Endodermal cell (in vitro differentiated cells): ENCODE data around the gene LDLRAD4. TPM values are rescaled to one million over a fixed set of nuclear protein-coding genes. Genes with fewer than 3 reads are reported as not detected.

Source experiments
- DNase-seq: peaks from one replicate; pipeline ENCODE4 v3.0.0-alpha.2; 2017
- H3K27ac ChIP-seq: 2 replicates; pipeline ENCODE4 v1.5.1; 2013; ENCODE audit warnings: mild to moderate bottlenecking, low read depth, low read length, moderate library complexity
- H3K27me3 ChIP-seq: 2 replicates; pipeline ENCODE4 v1.6.1; 2013; ENCODE audit warnings: mild to moderate bottlenecking, low read length, moderate library complexity; ENCODE audit not compliant: insufficient read depth, control insufficient read depth, poor library complexity, severe bottlenecking
- H3K36me3 ChIP-seq: 2 replicates; pipeline ENCODE4 v1.7.0; 2013; ENCODE audit warnings: mild to moderate bottlenecking, low read length, moderate library complexity; ENCODE audit not compliant: control insufficient read depth, insufficient read depth
- H3K4me1 ChIP-seq: one replicate; pipeline ENCODE4 v1.7.0; 2013; ENCODE audit warnings: low read length; ENCODE audit not compliant: control insufficient read depth, insufficient read depth
- H3K4me3 ChIP-seq: 2 replicates; pipeline ENCODE4 v1.5.1; 2013; ENCODE audit warnings: mild to moderate bottlenecking, low read length, moderate library complexity
- H3K9ac ChIP-seq: 2 replicates; pipeline ENCODE4 v1.6.1; 2013; ENCODE audit warnings: mild to moderate bottlenecking, low read length, moderate library complexity; ENCODE audit not compliant: poor library complexity, severe bottlenecking; ENCODE audit errors: extremely low read depth
- H3K9me3 ChIP-seq: 2 replicates; pipeline ENCODE4 v1.6.1; 2013; ENCODE audit warnings: mild to moderate bottlenecking, low read length, moderate library complexity; ENCODE audit not compliant: control insufficient read depth
- H3K27ac Mint-ChIP-seq: 2 replicates; pipeline ENCODE4 v1.8.0; 2020; ENCODE audit warnings: mixed read lengths
- H3K27me3 Mint-ChIP-seq: 2 replicates; pipeline ENCODE4 v1.8.0; 2021; ENCODE audit warnings: mild to moderate bottlenecking, mixed read lengths; ENCODE audit not compliant: insufficient read depth
- H3K36me3 Mint-ChIP-seq: 2 replicates; pipeline ENCODE4 v1.8.0; 2020; ENCODE audit warnings: low read depth, mixed read lengths
- H3K4me1 Mint-ChIP-seq: 2 replicates; pipeline ENCODE4 v1.8.0; 2020; ENCODE audit warnings: mixed read lengths
- H3K4me3 Mint-ChIP-seq: 2 replicates; pipeline ENCODE4 v1.8.0; 2020; ENCODE audit warnings: mild to moderate bottlenecking, moderate library complexity, mixed read lengths
- H3K9me3 Mint-ChIP-seq: 2 replicates; pipeline ENCODE4 v1.8.0; 2020; ENCODE audit warnings: mild to moderate bottlenecking, mixed read lengths
- CTCF ChIP-seq: fragments of 200-600 bp; sonication (generic); conservative IDR thresholded peaks from 2 replicates; pipeline ENCODE4 v1.5.0; 2021; ENCODE audit warnings: antibody characterized with exemption, mild to moderate bottlenecking
- WGBS, 2 experiments: methylation state at CpG; one replicate each; pipeline versions ENCODE4 v1.1.5 to v1.1.7; 2013; ENCODE audit warnings: missing lambda C conversion rate in 2 of 2, mixed read lengths in 1 of 2; ENCODE audit not compliant: insufficient coverage in 1 of 2, insufficient read length in 1 of 2; 5-methylcytosine and 5-hydroxymethylcytosine counted together
- total RNA-seq, 2 donors: library from RNA; stranded (reverse); fragmentation: NEBNext Ultra II Directional in 1 of 2; extraction: Animal tissue kit (Norgen Biotek cat#: 25700) in 1 of 2; gene quantifications; 2 replicates in 1 of 2; 3 replicates in 1 of 2; pipeline ENCODE4 v1.2.1, GENCODE V29; 2021

LDLRAD4 gene
- total RNA-seq, 2 donors from 2014 or later, result 14.9 to 15.1 TPM

GRCh38 chr18:13456736-13457271, 238.2 kb downstream of the LDLRAD4 start:
- peaks cover 22% of the 10 kb centered on the region for H3K4me1 Mint-ChIP-seq
- H3K9ac ChIP-seq, result no peak overlapping the region
- no peaks in the 10 kb centered on the region for H3K9me3 ChIP-seq
- H3K27me3 ChIP-seq, result peaks cover 28% of the 10 kb centered on the region
- no peak for TF ChIP-seq CTCF
- H3K4me3 ChIP-seq, result no peak overlapping the region
- H3K9me3 Mint-ChIP-seq, result peaks cover 3% of the 10 kb centered on the region
- H3K36me3 Mint-ChIP-seq, result peaks cover 2% of the 10 kb centered on the region
- H3K27ac ChIP-seq, result no peak overlapping the region
- H3K36me3 ChIP-seq, result no peaks in the 10 kb centered on the region
- no peak overlapping the region for H3K27ac Mint-ChIP-seq
- WGBS, 2 experiments, result 89 to 100% methylated on average over 1 to 3 of the region's 3 CpGs
- peaks cover 25% of the 10 kb centered on the region for H3K27me3 Mint-ChIP-seq
- DNase-seq, result no peak
- peaks cover 7% of the 10 kb centered on the region for H3K4me1 ChIP-seq
- H3K4me3 Mint-ChIP-seq, result no peak overlapping the region

GRCh38 chr18:13457327-13457726, 238.8 kb downstream of the LDLRAD4 start:
- Histone ChIP-seq H3K27ac (no peak overlapping the region), H3K9me3 (no peaks in the 10 kb centered on the region), H3K4me3 (no peak overlapping the region), H3K27me3 (peaks cover 23% of the 10 kb centered on the region), H3K36me3 (no peaks in the 10 kb centered on the region), H3K9ac (no peak overlapping the region), H3K4me1 (peaks cover 3% of the 10 kb centered on the region)
- Mint-ChIP-seq H3K36me3 (peaks cover 2% of the 10 kb centered on the region), H3K4me3 (no peak overlapping the region), H3K9me3 (peaks cover 3% of the 10 kb centered on the region), H3K4me1 (peaks cover 17% of the 10 kb centered on the region), H3K27ac (no peak overlapping the region), H3K27me3 (peaks cover 25% of the 10 kb centered on the region)
- 87 to 92% methylated on average over 4 to 10 of the region's 10 CpGs for WGBS, 2 experiments
- DNase-seq, result no peak
- no peak for TF ChIP-seq CTCF

GRCh38 chr18:13460946-13461345, 242.4 kb downstream of the LDLRAD4 start:
- no peaks in the 10 kb centered on the region for H3K27me3 Mint-ChIP-seq
- TF ChIP-seq CTCF, result no peak
- Histone ChIP-seq H3K4me1 (no peaks in the 10 kb centered on the region), H3K4me3 (no peak overlapping the region), H3K27me3 (no peaks in the 10 kb centered on the region), H3K27ac (no peak overlapping the region), H3K36me3 (no peaks in the 10 kb centered on the region), H3K9ac (no peak overlapping the region), H3K9me3 (no peaks in the 10 kb centered on the region)
- WGBS, 2 experiments, result 91 to 93% methylated on average over 10 to 12 of the region's 12 CpGs
- no peak overlapping the region for H3K27ac Mint-ChIP-seq
- no peaks in the 10 kb centered on the region for H3K4me1 Mint-ChIP-seq
- peaks cover 3% of the 10 kb centered on the region for H3K9me3 Mint-ChIP-seq
- H3K36me3 Mint-ChIP-seq, result peaks cover 2% of the 10 kb centered on the region
- H3K4me3 Mint-ChIP-seq, result no peak overlapping the region
- DNase-seq, result peak; percentile 26
